H9 (cell line): ENCODE data around the gene DHRS1. TPM values are rescaled to one million over a fixed set of nuclear protein-coding genes. Genes with fewer than 3 reads are reported as not detected.

ENCODE experiments used
- DNase-seq: peaks from one replicate; pipeline ENCODE4 v3.0.0-alpha.2; 2017
- H2AFZ ChIP-seq: one replicate; pipeline ENCODE4 v1.6.1; 2013; ENCODE audit warnings: mild to moderate bottlenecking, low read length, control low read depth, moderate library complexity
- H2AK5ac ChIP-seq: 2 replicates; pipeline ENCODE4 v1.6.1; 2013; ENCODE audit warnings: low read length, control low read depth, mixed read lengths; ENCODE audit not compliant: insufficient read length
- H2BK120ac ChIP-seq: one replicate; pipeline ENCODE4 v1.6.1; 2013; ENCODE audit warnings: low read depth, mild to moderate bottlenecking, low read length, control low read depth, inconsistent platforms; ENCODE audit not compliant: poor library complexity, severe bottlenecking
- H2BK12ac ChIP-seq: 2 replicates; pipeline ENCODE4 v1.6.1; 2013; ENCODE audit warnings: low read length, control low read depth, mixed read lengths, low read depth; ENCODE audit not compliant: insufficient read length
- H2BK15ac ChIP-seq: 2 replicates; pipeline ENCODE4 v1.6.1; 2013; ENCODE audit warnings: low read depth, low read length, control low read depth
- H2BK20ac ChIP-seq: one replicate; pipeline ENCODE4 v1.6.1; 2013; ENCODE audit warnings: low read depth, mild to moderate bottlenecking, low read length, control low read depth, inconsistent platforms; ENCODE audit not compliant: poor library complexity, severe bottlenecking
- H2BK5ac ChIP-seq: 2 replicates; pipeline ENCODE4 v1.6.1; 2013; ENCODE audit warnings: low read length, control low read depth, mixed read lengths; ENCODE audit not compliant: insufficient read length
- H3K14ac ChIP-seq: 2 replicates; pipeline ENCODE4 v1.6.1; 2013; ENCODE audit warnings: low read length, control low read depth; ENCODE audit not compliant: insufficient read depth
- H3K18ac ChIP-seq: 2 replicates; pipeline ENCODE4 v1.6.1; 2013; ENCODE audit warnings: low read depth, mild to moderate bottlenecking, mixed read lengths, low read length, control low read depth; ENCODE audit not compliant: insufficient read length
- H3K23ac ChIP-seq: 2 replicates; pipeline ENCODE4 v1.6.1; 2013; ENCODE audit warnings: low read length, control low read depth, mixed read lengths, low read depth; ENCODE audit not compliant: insufficient read length
- H3K23me2 ChIP-seq: 2 replicates; pipeline ENCODE4 v1.6.1; 2013; ENCODE audit warnings: low read depth, mild to moderate bottlenecking, mixed read lengths, low read length, control low read depth; ENCODE audit not compliant: insufficient read length, poor library complexity, severe bottlenecking
- H3K27ac ChIP-seq: 2 replicates; pipeline ENCODE4 v1.5.1; 2013; ENCODE audit warnings: low read length, control low read depth, mixed read lengths, low read depth; ENCODE audit not compliant: insufficient read length
- H3K27me3 ChIP-seq: 2 replicates; pipeline ENCODE4 v1.6.1; 2013; ENCODE audit warnings: low read length, control low read depth, inconsistent platforms; ENCODE audit not compliant: insufficient read depth
- H3K4ac ChIP-seq: 2 replicates; pipeline ENCODE4 v1.6.1; 2013; ENCODE audit warnings: low read depth, mild to moderate bottlenecking, control low read depth, inconsistent platforms, low read length, moderate library complexity
- H3K4me1 ChIP-seq: 2 replicates; pipeline ENCODE4 v1.6.1; 2013; ENCODE audit warnings: low read length, control low read depth, inconsistent platforms; ENCODE audit not compliant: insufficient read depth
- H3K4me2 ChIP-seq: 2 replicates; pipeline ENCODE4 v1.6.1; 2013; ENCODE audit warnings: low read length, control low read depth, mixed read lengths; ENCODE audit not compliant: insufficient read length, insufficient read depth
- H3K56ac ChIP-seq: 2 replicates; pipeline ENCODE4 v1.6.1; 2013; ENCODE audit warnings: low read depth, mild to moderate bottlenecking, mixed read lengths, low read length, control low read depth; ENCODE audit not compliant: insufficient read length
- H3K79me1 ChIP-seq: 2 replicates; pipeline ENCODE4 v1.6.1; 2013; ENCODE audit warnings: low read depth, mild to moderate bottlenecking, moderate library complexity, low read length, control low read depth, inconsistent platforms; ENCODE audit not compliant: insufficient read depth, poor library complexity, severe bottlenecking
- H3K79me2 ChIP-seq: 2 replicates; pipeline ENCODE4 v1.6.1; 2013; ENCODE audit warnings: low read length, control low read depth, inconsistent platforms; ENCODE audit not compliant: insufficient read depth
- H3K9ac ChIP-seq: 2 replicates; pipeline ENCODE4 v1.6.1; 2013; ENCODE audit warnings: low read length, control low read depth, mixed read lengths; ENCODE audit not compliant: insufficient read length; ENCODE audit errors: extremely low read depth
- H3K9me3 ChIP-seq: one replicate; pipeline ENCODE4 v1.6.1; 2013; ENCODE audit warnings: low read depth, low read length, inconsistent platforms; ENCODE audit not compliant: control insufficient read depth
- H3T11ph ChIP-seq: one replicate; pipeline ENCODE4 v1.6.1; 2013; ENCODE audit warnings: mild to moderate bottlenecking, low read length, control low read depth, inconsistent platforms
- H4K20me1 ChIP-seq: one replicate; pipeline ENCODE4 v1.6.1; 2013; ENCODE audit not compliant: control insufficient read depth, insufficient read length, insufficient read depth
- H4K5ac ChIP-seq: 2 replicates; pipeline ENCODE4 v1.6.1; 2013; ENCODE audit warnings: low read depth, mild to moderate bottlenecking, mixed read lengths, low read length, control low read depth; ENCODE audit not compliant: insufficient read length
- H4K8ac ChIP-seq: replicated peaks from 2 replicates; pipeline ENCODE4 v1.6.1; 2013; ENCODE audit warnings: low read length, control low read depth, mixed read lengths, low read depth; ENCODE audit not compliant: insufficient read length
- H4K91ac ChIP-seq: 2 replicates; pipeline ENCODE4 v1.6.1; 2013; ENCODE audit warnings: low read depth, mild to moderate bottlenecking, moderate library complexity, mixed read lengths, low read length, control low read depth; ENCODE audit not compliant: insufficient read length
- H3K27ac Mint-ChIP-seq, 3 experiments: 2 replicates in 2 of 3; 3 replicates in 1 of 3; pipeline ENCODE4 v1.8.0; 2020 to 2021; ENCODE audit warnings: mixed read lengths in 3 of 3, mild to moderate bottlenecking in 1 of 3, moderate library complexity in 1 of 3
- H3K27me3 Mint-ChIP-seq: 2 replicates; pipeline ENCODE4 v1.8.0; 2021; ENCODE audit warnings: low read depth, mild to moderate bottlenecking, moderate library complexity, mixed read lengths
- H3K36me3 Mint-ChIP-seq, 3 experiments: 2 replicates in 2 of 3; 3 replicates in 1 of 3; pipeline ENCODE4 v1.8.0; 2020 to 2021; ENCODE audit warnings: low read depth in 3 of 3, mixed read lengths in 3 of 3; ENCODE audit not compliant: insufficient read depth in 1 of 3
- H3K4me1 Mint-ChIP-seq, 2 experiments: 2 replicates each; pipeline ENCODE4 v1.8.0; 2020; ENCODE audit warnings: mixed read lengths in 2 of 2
- H3K4me3 Mint-ChIP-seq, 2 experiments: 2 replicates in 1 of 2; 3 replicates in 1 of 2; pipeline ENCODE4 v1.8.0; 2020 to 2021; ENCODE audit warnings: mild to moderate bottlenecking in 2 of 2, mixed read lengths in 2 of 2, moderate library complexity in 1 of 2
- H3K9me3 Mint-ChIP-seq, 2 experiments: 2 replicates in 1 of 2; 3 replicates in 1 of 2; pipeline ENCODE4 v1.8.0; 2020; ENCODE audit warnings: mild to moderate bottlenecking in 2 of 2, mixed read lengths in 2 of 2, moderate library complexity in 1 of 2
- WGBS: extraction: QIAGEN DNeasy Blood & Tissue Kit; methylation state at CpG from one replicate; pipeline ENCODE4 v1.1.7; 2013; ENCODE audit warnings: missing lambda C conversion rate, low lambda C conversion rate, mixed read lengths; ENCODE audit not compliant: insufficient read length; ENCODE audit errors: extremely low coverage; 5-methylcytosine and 5-hydroxymethylcytosine counted together
- total RNA-seq: library from RNA; stranded (reverse); gene quantifications from 2 replicates; pipeline ENCODE4 v1.2.1, GENCODE V29; 2021
- TF ChIP-seq, protein P1 (sequence below): fragments of 200-600 bp; sonication (generic); conservative IDR thresholded peaks from 3 replicates; pipeline ENCODE4 v1.8.0; 2021; ENCODE audit warnings: antibody characterized with exemption, mild to moderate bottlenecking

DHRS1 gene
- total RNA-seq, 1 experiment from 2014 or later: 19.1 TPM

- H2BK15ac ChIP-seq: no peak overlapping the region
- no peak overlapping the region for H4K8ac ChIP-seq
- no peaks in the 10 kb centered on the region for H3K4me1 ChIP-seq
- no peak overlapping the region for H4K5ac ChIP-seq
- H4K91ac ChIP-seq: no peak overlapping the region
- Mint-ChIP-seq H3K4me1 (peaks cover 2% of the 10 kb centered on the region in 2 experiments; a peak in 1 of 4 replicates), H3K36me3 (no peaks in the 10 kb centered on the region), H3K27ac (no peak overlapping the region), H3K27me3 (no peaks in the 10 kb centered on the region), H3K9me3 (no peaks in the 10 kb centered on the region), H3K4me3 (no peak overlapping the region)
- no peaks in the 10 kb centered on the region for H3K9me3 ChIP-seq
- H3K79me2 ChIP-seq: no peaks in the 10 kb centered on the region
- H2AFZ ChIP-seq: no peak overlapping the region
- TF ChIP-seq, protein P1, sequence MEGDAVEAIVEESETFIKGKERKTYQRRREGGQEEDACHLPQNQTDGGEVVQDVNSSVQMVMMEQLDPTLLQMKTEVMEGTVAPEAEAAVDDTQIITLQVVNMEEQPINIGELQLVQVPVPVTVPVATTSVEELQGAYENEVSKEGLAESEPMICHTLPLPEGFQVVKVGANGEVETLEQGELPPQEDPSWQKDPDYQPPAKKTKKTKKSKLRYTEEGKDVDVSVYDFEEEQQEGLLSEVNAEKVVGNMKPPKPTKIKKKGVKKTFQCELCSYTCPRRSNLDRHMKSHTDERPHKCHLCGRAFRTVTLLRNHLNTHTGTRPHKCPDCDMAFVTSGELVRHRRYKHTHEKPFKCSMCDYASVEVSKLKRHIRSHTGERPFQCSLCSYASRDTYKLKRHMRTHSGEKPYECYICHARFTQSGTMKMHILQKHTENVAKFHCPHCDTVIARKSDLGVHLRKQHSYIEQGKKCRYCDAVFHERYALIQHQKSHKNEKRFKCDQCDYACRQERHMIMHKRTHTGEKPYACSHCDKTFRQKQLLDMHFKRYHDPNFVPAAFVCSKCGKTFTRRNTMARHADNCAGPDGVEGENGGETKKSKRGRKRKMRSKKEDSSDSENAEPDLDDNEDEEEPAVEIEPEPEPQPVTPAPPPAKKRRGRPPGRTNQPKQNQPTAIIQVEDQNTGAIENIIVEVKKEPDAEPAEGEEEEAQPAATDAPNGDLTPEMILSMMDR: peak; percentile 34
- no peak overlapping the region for H2BK20ac ChIP-seq
- H3K9ac ChIP-seq: no peak overlapping the region
- H3K27me3 ChIP-seq: no peaks in the 10 kb centered on the region
- H3K56ac ChIP-seq: no peak overlapping the region
- DNase-seq: no peak
- H3K23ac ChIP-seq: no peak overlapping the region
- no peak overlapping the region for H2AK5ac ChIP-seq
- WGBS: no CpG with 5 or more reads among the region's 11 CpGs
- H3K23me2 ChIP-seq: no peaks in the 10 kb centered on the region
- H4K20me1 ChIP-seq: no peaks in the 10 kb centered on the region
- no peak overlapping the region for H2BK120ac ChIP-seq
- no peak overlapping the region for H2BK5ac ChIP-seq
- H3K18ac ChIP-seq: no peak overlapping the region
- H3K4ac ChIP-seq: no peak overlapping the region
- no peak overlapping the region for H3K27ac ChIP-seq
- no peak overlapping the region for H2BK12ac ChIP-seq
- H3K4me2 ChIP-seq: no peak overlapping the region
- no peak overlapping the region for H3K14ac ChIP-seq
- no peak overlapping the region for H3T11ph ChIP-seq
- H3K79me1 ChIP-seq: no peaks in the 10 kb centered on the region
Measured at GRCh38 chr14:24279301-24280186, 20.0 kb downstream of the DHRS1 start.
